Measurements from ENCODE around the gene SGSH. TPM values are rescaled to one million over a fixed set of nuclear protein-coding genes. Genes with fewer than 3 reads are reported as not detected.
"Not testable (repeated sequence)": the region's sequence is repeated elsewhere in the genome, so short reads cannot be mapped to it uniquely, and the experiment has no call there.

SGSH gene
- total RNA-seq, 1 donor from 2014 or later = 26.4 TPM

GRCh38 chr17:80202197-80202596, 17.9 kb downstream of the SGSH start:
- no peak for TF ChIP-seq CTCF (IDR thresholded peaks at IDR 0.05; ENCODE audit: insufficient read depth, low read length, poor library complexity, severe bottlenecking)
- no peaks in the 10 kb centered on the region for H3K36me3 ChIP-seq (ENCODE audit: control insufficient read depth, insufficient read depth, low read length)
- no peak overlapping the region for H3K4me3 ChIP-seq (ENCODE audit: low read depth, low read length)
- DNase-seq (ENCODE audit: low read depth) = no peak
- H3K27me3 ChIP-seq (ENCODE audit: control insufficient read depth, insufficient read depth, low read length) = peaks cover 6% of the 10 kb centered on the region

- peaks cover 6% of the 10 kb centered on the region for H3K27me3 ChIP-seq (ENCODE audit: control insufficient read depth, insufficient read depth, low read length)
- no peak for DNase-seq (ENCODE audit: low read depth)
- TF ChIP-seq CTCF (IDR thresholded peaks at IDR 0.05; ENCODE audit: insufficient read depth, low read length, poor library complexity, severe bottlenecking) = no peak
- no peak overlapping the region for H3K4me3 ChIP-seq (ENCODE audit: low read depth, low read length)
- H3K36me3 ChIP-seq (ENCODE audit: control insufficient read depth, insufficient read depth, low read length) = no peaks in the 10 kb centered on the region
Measured at GRCh38 chr17:80201446-80201845, 18.7 kb downstream of the SGSH start.

GRCh38 chr17:80199295-80199694, 20.8 kb downstream of the SGSH start:
- H3K4me3 ChIP-seq (ENCODE audit: low read depth, low read length); DNase-seq (ENCODE audit: low read depth); H3K36me3 ChIP-seq (ENCODE audit: control insufficient read depth, insufficient read depth, low read length): not testable (repeated sequence)
- peaks cover 17% of the 10 kb centered on the region for H3K27me3 ChIP-seq (ENCODE audit: control insufficient read depth, insufficient read depth, low read length)

- no peak for DNase-seq (ENCODE audit: low read depth)
- TF ChIP-seq CTCF (IDR thresholded peaks at IDR 0.05; ENCODE audit: insufficient read depth, low read length, poor library complexity, severe bottlenecking) = no peak
- peaks cover 24% of the 10 kb centered on the region for H3K27me3 ChIP-seq (ENCODE audit: control insufficient read depth, insufficient read depth, low read length)
- H3K4me3 ChIP-seq (ENCODE audit: low read depth, low read length) = no peak overlapping the region
- no peaks in the 10 kb centered on the region for H3K36me3 ChIP-seq (ENCODE audit: control insufficient read depth, insufficient read depth, low read length)
Measured at GRCh38 chr17:80198144-80198661, 21.9 kb downstream of the SGSH start.

DNA sequence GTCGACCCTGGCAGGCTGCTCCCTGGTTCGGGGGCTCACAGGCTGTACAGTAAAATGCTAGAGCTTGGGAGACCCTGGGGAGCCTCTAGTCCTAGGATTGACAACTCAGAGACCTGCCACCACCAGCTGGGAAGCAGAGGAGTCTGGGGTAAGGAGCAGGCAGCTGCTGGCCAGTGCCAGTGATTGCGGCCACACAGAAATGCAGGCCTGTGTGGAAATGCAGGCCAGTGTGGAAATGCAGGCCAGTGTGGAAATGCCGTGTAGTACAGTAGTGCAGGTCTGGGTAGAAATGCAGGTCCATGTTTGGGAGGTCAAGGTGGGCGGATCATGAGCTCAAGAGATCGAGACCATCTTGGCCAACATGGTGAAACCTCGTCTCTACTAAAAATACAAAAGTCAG, 23.5 kb downstream of the SGSH start:
- no peak for DNase-seq (ENCODE audit: low read depth)
- no peaks in the 10 kb centered on the region for H3K36me3 ChIP-seq (ENCODE audit: control insufficient read depth, insufficient read depth, low read length)
- TF ChIP-seq CTCF (IDR thresholded peaks at IDR 0.05; ENCODE audit: insufficient read depth, low read length, poor library complexity, severe bottlenecking) = no peak
- H3K4me3 ChIP-seq (ENCODE audit: low read depth, low read length) = no peak overlapping the region
- H3K27me3 ChIP-seq (ENCODE audit: control insufficient read depth, insufficient read depth, low read length) = peaks cover 32% of the 10 kb centered on the region

- Histone ChIP-seq H3K27me3 (ENCODE audit: control insufficient read depth, insufficient read depth, low read length) (peaks cover 37% of the 10 kb centered on the region), H3K36me3 (ENCODE audit: control insufficient read depth, insufficient read depth, low read length) (no peaks in the 10 kb centered on the region), H3K4me3 (ENCODE audit: low read depth, low read length) (no peak overlapping the region)
- peak; percentile 66 for TF ChIP-seq CTCF (IDR thresholded peaks at IDR 0.05; ENCODE audit: insufficient read depth, low read length, poor library complexity, severe bottlenecking)
- no peak for DNase-seq (ENCODE audit: low read depth)
Measured at GRCh38 chr17:80195671-80196529, 24.2 kb downstream of the SGSH start.

Data from kidney epithelial cell (primary cell).